H9 (cell line): ENCODE data around the gene OSBP2. TPM values are rescaled to one million over a fixed set of nuclear protein-coding genes. Genes with fewer than 3 reads are reported as not detected.

Source experiments
- DNase-seq: peaks from one replicate; pipeline ENCODE4 v3.0.0-alpha.2; 2017
- H2AFZ ChIP-seq: one replicate; pipeline ENCODE4 v1.6.1; 2013; ENCODE audit warnings: mild to moderate bottlenecking, low read length, control low read depth, moderate library complexity
- H2AK5ac ChIP-seq: 2 replicates; pipeline ENCODE4 v1.6.1; 2013; ENCODE audit warnings: low read length, control low read depth, mixed read lengths; ENCODE audit not compliant: insufficient read length
- H2BK120ac ChIP-seq: one replicate; pipeline ENCODE4 v1.6.1; 2013; ENCODE audit warnings: low read depth, mild to moderate bottlenecking, low read length, control low read depth, inconsistent platforms; ENCODE audit not compliant: poor library complexity, severe bottlenecking
- H2BK12ac ChIP-seq: 2 replicates; pipeline ENCODE4 v1.6.1; 2013; ENCODE audit warnings: low read length, control low read depth, mixed read lengths, low read depth; ENCODE audit not compliant: insufficient read length
- H2BK15ac ChIP-seq: 2 replicates; pipeline ENCODE4 v1.6.1; 2013; ENCODE audit warnings: low read depth, low read length, control low read depth
- H2BK20ac ChIP-seq: one replicate; pipeline ENCODE4 v1.6.1; 2013; ENCODE audit warnings: low read depth, mild to moderate bottlenecking, low read length, control low read depth, inconsistent platforms; ENCODE audit not compliant: poor library complexity, severe bottlenecking
- H2BK5ac ChIP-seq: 2 replicates; pipeline ENCODE4 v1.6.1; 2013; ENCODE audit warnings: low read length, control low read depth, mixed read lengths; ENCODE audit not compliant: insufficient read length
- H3K14ac ChIP-seq: 2 replicates; pipeline ENCODE4 v1.6.1; 2013; ENCODE audit warnings: low read length, control low read depth; ENCODE audit not compliant: insufficient read depth
- H3K18ac ChIP-seq: 2 replicates; pipeline ENCODE4 v1.6.1; 2013; ENCODE audit warnings: low read depth, mild to moderate bottlenecking, mixed read lengths, low read length, control low read depth; ENCODE audit not compliant: insufficient read length
- H3K23ac ChIP-seq: 2 replicates; pipeline ENCODE4 v1.6.1; 2013; ENCODE audit warnings: low read length, control low read depth, mixed read lengths, low read depth; ENCODE audit not compliant: insufficient read length
- H3K23me2 ChIP-seq: 2 replicates; pipeline ENCODE4 v1.6.1; 2013; ENCODE audit warnings: low read depth, mild to moderate bottlenecking, mixed read lengths, low read length, control low read depth; ENCODE audit not compliant: insufficient read length, poor library complexity, severe bottlenecking
- H3K27ac ChIP-seq: 2 replicates; pipeline ENCODE4 v1.5.1; 2013; ENCODE audit warnings: low read length, control low read depth, mixed read lengths, low read depth; ENCODE audit not compliant: insufficient read length
- H3K27me3 ChIP-seq: 2 replicates; pipeline ENCODE4 v1.6.1; 2013; ENCODE audit warnings: low read length, control low read depth, inconsistent platforms; ENCODE audit not compliant: insufficient read depth
- H3K4ac ChIP-seq: 2 replicates; pipeline ENCODE4 v1.6.1; 2013; ENCODE audit warnings: low read depth, mild to moderate bottlenecking, control low read depth, inconsistent platforms, low read length, moderate library complexity
- H3K4me1 ChIP-seq: 2 replicates; pipeline ENCODE4 v1.6.1; 2013; ENCODE audit warnings: low read length, control low read depth, inconsistent platforms; ENCODE audit not compliant: insufficient read depth
- H3K4me2 ChIP-seq: 2 replicates; pipeline ENCODE4 v1.6.1; 2013; ENCODE audit warnings: low read length, control low read depth, mixed read lengths; ENCODE audit not compliant: insufficient read length, insufficient read depth
- H3K56ac ChIP-seq: 2 replicates; pipeline ENCODE4 v1.6.1; 2013; ENCODE audit warnings: low read depth, mild to moderate bottlenecking, mixed read lengths, low read length, control low read depth; ENCODE audit not compliant: insufficient read length
- H3K79me1 ChIP-seq: 2 replicates; pipeline ENCODE4 v1.6.1; 2013; ENCODE audit warnings: low read depth, mild to moderate bottlenecking, moderate library complexity, low read length, control low read depth, inconsistent platforms; ENCODE audit not compliant: insufficient read depth, poor library complexity, severe bottlenecking
- H3K79me2 ChIP-seq: 2 replicates; pipeline ENCODE4 v1.6.1; 2013; ENCODE audit warnings: low read length, control low read depth, inconsistent platforms; ENCODE audit not compliant: insufficient read depth
- H3K9ac ChIP-seq: 2 replicates; pipeline ENCODE4 v1.6.1; 2013; ENCODE audit warnings: low read length, control low read depth, mixed read lengths; ENCODE audit not compliant: insufficient read length; ENCODE audit errors: extremely low read depth
- H3K9me3 ChIP-seq: one replicate; pipeline ENCODE4 v1.6.1; 2013; ENCODE audit warnings: low read depth, low read length, inconsistent platforms; ENCODE audit not compliant: control insufficient read depth
- H3T11ph ChIP-seq: one replicate; pipeline ENCODE4 v1.6.1; 2013; ENCODE audit warnings: mild to moderate bottlenecking, low read length, control low read depth, inconsistent platforms
- H4K20me1 ChIP-seq: one replicate; pipeline ENCODE4 v1.6.1; 2013; ENCODE audit not compliant: control insufficient read depth, insufficient read length, insufficient read depth
- H4K5ac ChIP-seq: 2 replicates; pipeline ENCODE4 v1.6.1; 2013; ENCODE audit warnings: low read depth, mild to moderate bottlenecking, mixed read lengths, low read length, control low read depth; ENCODE audit not compliant: insufficient read length
- H4K8ac ChIP-seq: replicated peaks from 2 replicates; pipeline ENCODE4 v1.6.1; 2013; ENCODE audit warnings: low read length, control low read depth, mixed read lengths, low read depth; ENCODE audit not compliant: insufficient read length
- H4K91ac ChIP-seq: 2 replicates; pipeline ENCODE4 v1.6.1; 2013; ENCODE audit warnings: low read depth, mild to moderate bottlenecking, moderate library complexity, mixed read lengths, low read length, control low read depth; ENCODE audit not compliant: insufficient read length
- H3K27ac Mint-ChIP-seq, 3 experiments: 2 replicates in 2 of 3; 3 replicates in 1 of 3; pipeline ENCODE4 v1.8.0; 2020 to 2021; ENCODE audit warnings: mixed read lengths in 3 of 3, mild to moderate bottlenecking in 1 of 3, moderate library complexity in 1 of 3
- H3K27me3 Mint-ChIP-seq: 2 replicates; pipeline ENCODE4 v1.8.0; 2021; ENCODE audit warnings: low read depth, mild to moderate bottlenecking, moderate library complexity, mixed read lengths
- H3K36me3 Mint-ChIP-seq, 3 experiments: 2 replicates in 2 of 3; 3 replicates in 1 of 3; pipeline ENCODE4 v1.8.0; 2020 to 2021; ENCODE audit warnings: low read depth in 3 of 3, mixed read lengths in 3 of 3; ENCODE audit not compliant: insufficient read depth in 1 of 3
- H3K4me1 Mint-ChIP-seq, 2 experiments: 2 replicates each; pipeline ENCODE4 v1.8.0; 2020; ENCODE audit warnings: mixed read lengths in 2 of 2
- H3K4me3 Mint-ChIP-seq, 2 experiments: 2 replicates in 1 of 2; 3 replicates in 1 of 2; pipeline ENCODE4 v1.8.0; 2020 to 2021; ENCODE audit warnings: mild to moderate bottlenecking in 2 of 2, mixed read lengths in 2 of 2, moderate library complexity in 1 of 2
- H3K9me3 Mint-ChIP-seq, 2 experiments: 2 replicates in 1 of 2; 3 replicates in 1 of 2; pipeline ENCODE4 v1.8.0; 2020; ENCODE audit warnings: mild to moderate bottlenecking in 2 of 2, mixed read lengths in 2 of 2, moderate library complexity in 1 of 2
- WGBS: extraction: QIAGEN DNeasy Blood & Tissue Kit; methylation state at CpG from one replicate; pipeline ENCODE4 v1.1.7; 2013; ENCODE audit warnings: missing lambda C conversion rate, low lambda C conversion rate, mixed read lengths; ENCODE audit not compliant: insufficient read length; ENCODE audit errors: extremely low coverage; 5-methylcytosine and 5-hydroxymethylcytosine counted together
- total RNA-seq: library from RNA; stranded (reverse); gene quantifications from 2 replicates; pipeline ENCODE4 v1.2.1, GENCODE V29; 2021
- TF ChIP-seq, protein P1 (sequence below): fragments of 200-600 bp; sonication (generic); conservative IDR thresholded peaks from 3 replicates; pipeline ENCODE4 v1.8.0; 2021; ENCODE audit warnings: antibody characterized with exemption, mild to moderate bottlenecking

OSBP2 gene
- total RNA-seq, 1 experiment from 2014 or later, result 3.4 TPM

DNA sequence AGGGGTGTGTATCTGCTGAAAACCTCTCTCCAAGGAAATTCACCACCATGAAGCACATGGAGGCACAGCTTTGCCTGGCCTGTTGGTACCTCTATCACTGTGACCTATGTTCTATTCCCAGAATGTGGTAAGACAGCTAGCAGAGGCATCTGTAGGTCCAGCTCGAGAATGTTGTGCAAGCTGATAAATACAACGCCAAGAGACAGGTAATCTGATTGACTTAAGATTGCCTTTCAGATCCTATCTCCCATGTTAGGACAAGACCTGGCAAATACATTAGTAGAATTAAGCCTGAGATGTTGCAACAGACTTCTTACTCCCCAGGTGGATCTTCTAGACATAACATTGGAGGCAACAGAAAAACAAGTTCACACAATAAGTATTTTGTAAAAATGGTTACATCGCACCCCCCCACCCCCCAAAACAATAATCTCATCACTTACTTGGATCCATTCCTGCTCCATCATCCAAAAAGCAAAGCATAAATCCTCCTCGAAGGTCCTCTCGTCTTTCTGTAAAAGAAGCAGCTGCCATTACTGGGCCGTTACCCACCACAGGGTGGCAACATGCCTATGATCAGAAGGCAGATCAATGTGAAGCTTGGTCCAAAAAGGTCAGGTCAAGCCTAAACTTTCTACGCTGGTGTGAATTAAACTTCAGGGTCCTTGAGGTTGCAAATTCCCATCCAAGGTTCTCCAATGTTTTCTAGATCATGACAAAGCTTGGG lies 255.4 kb downstream of the OSBP2 start:
- H3K18ac ChIP-seq, result no peak overlapping the region
- Mint-ChIP-seq H3K36me3 (peaks cover 29 to 70% (median 64%) of the 10 kb centered on the region in 3 experiments; a peak in 6 of 7 replicates), H3K4me3 (no peak overlapping the region), H3K4me1 (no peaks in the 10 kb centered on the region; a peak in 1 of 4 replicates), H3K27ac (no peak overlapping the region; a peak in 1 of 7 replicates), H3K9me3 (no peaks in the 10 kb centered on the region), H3K27me3 (no peaks in the 10 kb centered on the region)
- H2AFZ ChIP-seq, result no peak overlapping the region
- H3K9ac ChIP-seq, result no peak overlapping the region
- H2BK15ac ChIP-seq, result no peak overlapping the region
- H2BK5ac ChIP-seq, result no peak overlapping the region
- no peak overlapping the region for H4K5ac ChIP-seq
- no peak overlapping the region for H2BK12ac ChIP-seq
- no peak overlapping the region for H3K56ac ChIP-seq
- TF ChIP-seq, protein P1, sequence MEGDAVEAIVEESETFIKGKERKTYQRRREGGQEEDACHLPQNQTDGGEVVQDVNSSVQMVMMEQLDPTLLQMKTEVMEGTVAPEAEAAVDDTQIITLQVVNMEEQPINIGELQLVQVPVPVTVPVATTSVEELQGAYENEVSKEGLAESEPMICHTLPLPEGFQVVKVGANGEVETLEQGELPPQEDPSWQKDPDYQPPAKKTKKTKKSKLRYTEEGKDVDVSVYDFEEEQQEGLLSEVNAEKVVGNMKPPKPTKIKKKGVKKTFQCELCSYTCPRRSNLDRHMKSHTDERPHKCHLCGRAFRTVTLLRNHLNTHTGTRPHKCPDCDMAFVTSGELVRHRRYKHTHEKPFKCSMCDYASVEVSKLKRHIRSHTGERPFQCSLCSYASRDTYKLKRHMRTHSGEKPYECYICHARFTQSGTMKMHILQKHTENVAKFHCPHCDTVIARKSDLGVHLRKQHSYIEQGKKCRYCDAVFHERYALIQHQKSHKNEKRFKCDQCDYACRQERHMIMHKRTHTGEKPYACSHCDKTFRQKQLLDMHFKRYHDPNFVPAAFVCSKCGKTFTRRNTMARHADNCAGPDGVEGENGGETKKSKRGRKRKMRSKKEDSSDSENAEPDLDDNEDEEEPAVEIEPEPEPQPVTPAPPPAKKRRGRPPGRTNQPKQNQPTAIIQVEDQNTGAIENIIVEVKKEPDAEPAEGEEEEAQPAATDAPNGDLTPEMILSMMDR, result no peak
- DNase-seq, result no peak
- no peak overlapping the region for H3K27ac ChIP-seq
- no peak overlapping the region for H2AK5ac ChIP-seq
- no peaks in the 10 kb centered on the region for H3K79me2 ChIP-seq
- no peak overlapping the region for H4K91ac ChIP-seq
- no peaks in the 10 kb centered on the region for H3K9me3 ChIP-seq
- H3K4ac ChIP-seq, result no peak overlapping the region
- no peaks in the 10 kb centered on the region for H3K23me2 ChIP-seq
- H3K14ac ChIP-seq, result no peak overlapping the region
- no peak overlapping the region for H3K4me2 ChIP-seq
- no CpG with 5 or more reads among the region's 7 CpGs for WGBS
- no peaks in the 10 kb centered on the region for H3K4me1 ChIP-seq
- no peaks in the 10 kb centered on the region for H4K20me1 ChIP-seq
- no peak overlapping the region for H3T11ph ChIP-seq
- no peaks in the 10 kb centered on the region for H3K27me3 ChIP-seq
- no peak overlapping the region for H2BK120ac ChIP-seq
- no peak overlapping the region for H3K23ac ChIP-seq
- H4K8ac ChIP-seq, result no peak overlapping the region
- H2BK20ac ChIP-seq, result no peak overlapping the region
- no peaks in the 10 kb centered on the region for H3K79me1 ChIP-seq
